H9 (cell line): ENCODE data around the gene BACH2. TPM values are rescaled to one million over a fixed set of nuclear protein-coding genes. Genes with fewer than 3 reads are reported as not detected.

Source experiments
- DNase-seq: peaks from one replicate; pipeline ENCODE4 v3.0.0-alpha.2; 2017
- H2AFZ ChIP-seq: one replicate; pipeline ENCODE4 v1.6.1; 2013; ENCODE audit warnings: mild to moderate bottlenecking, low read length, control low read depth, moderate library complexity
- H2AK5ac ChIP-seq: 2 replicates; pipeline ENCODE4 v1.6.1; 2013; ENCODE audit warnings: low read length, control low read depth, mixed read lengths; ENCODE audit not compliant: insufficient read length
- H2BK120ac ChIP-seq: one replicate; pipeline ENCODE4 v1.6.1; 2013; ENCODE audit warnings: low read depth, mild to moderate bottlenecking, low read length, control low read depth, inconsistent platforms; ENCODE audit not compliant: poor library complexity, severe bottlenecking
- H2BK12ac ChIP-seq: 2 replicates; pipeline ENCODE4 v1.6.1; 2013; ENCODE audit warnings: low read length, control low read depth, mixed read lengths, low read depth; ENCODE audit not compliant: insufficient read length
- H2BK15ac ChIP-seq: 2 replicates; pipeline ENCODE4 v1.6.1; 2013; ENCODE audit warnings: low read depth, low read length, control low read depth
- H2BK20ac ChIP-seq: one replicate; pipeline ENCODE4 v1.6.1; 2013; ENCODE audit warnings: low read depth, mild to moderate bottlenecking, low read length, control low read depth, inconsistent platforms; ENCODE audit not compliant: poor library complexity, severe bottlenecking
- H2BK5ac ChIP-seq: 2 replicates; pipeline ENCODE4 v1.6.1; 2013; ENCODE audit warnings: low read length, control low read depth, mixed read lengths; ENCODE audit not compliant: insufficient read length
- H3K14ac ChIP-seq: 2 replicates; pipeline ENCODE4 v1.6.1; 2013; ENCODE audit warnings: low read length, control low read depth; ENCODE audit not compliant: insufficient read depth
- H3K18ac ChIP-seq: 2 replicates; pipeline ENCODE4 v1.6.1; 2013; ENCODE audit warnings: low read depth, mild to moderate bottlenecking, mixed read lengths, low read length, control low read depth; ENCODE audit not compliant: insufficient read length
- H3K23ac ChIP-seq: 2 replicates; pipeline ENCODE4 v1.6.1; 2013; ENCODE audit warnings: low read length, control low read depth, mixed read lengths, low read depth; ENCODE audit not compliant: insufficient read length
- H3K23me2 ChIP-seq: 2 replicates; pipeline ENCODE4 v1.6.1; 2013; ENCODE audit warnings: low read depth, mild to moderate bottlenecking, mixed read lengths, low read length, control low read depth; ENCODE audit not compliant: insufficient read length, poor library complexity, severe bottlenecking
- H3K27ac ChIP-seq: 2 replicates; pipeline ENCODE4 v1.5.1; 2013; ENCODE audit warnings: low read length, control low read depth, mixed read lengths, low read depth; ENCODE audit not compliant: insufficient read length
- H3K27me3 ChIP-seq: 2 replicates; pipeline ENCODE4 v1.6.1; 2013; ENCODE audit warnings: low read length, control low read depth, inconsistent platforms; ENCODE audit not compliant: insufficient read depth
- H3K4ac ChIP-seq: 2 replicates; pipeline ENCODE4 v1.6.1; 2013; ENCODE audit warnings: low read depth, mild to moderate bottlenecking, control low read depth, inconsistent platforms, low read length, moderate library complexity
- H3K4me1 ChIP-seq: 2 replicates; pipeline ENCODE4 v1.6.1; 2013; ENCODE audit warnings: low read length, control low read depth, inconsistent platforms; ENCODE audit not compliant: insufficient read depth
- H3K4me2 ChIP-seq: 2 replicates; pipeline ENCODE4 v1.6.1; 2013; ENCODE audit warnings: low read length, control low read depth, mixed read lengths; ENCODE audit not compliant: insufficient read length, insufficient read depth
- H3K56ac ChIP-seq: 2 replicates; pipeline ENCODE4 v1.6.1; 2013; ENCODE audit warnings: low read depth, mild to moderate bottlenecking, mixed read lengths, low read length, control low read depth; ENCODE audit not compliant: insufficient read length
- H3K79me1 ChIP-seq: 2 replicates; pipeline ENCODE4 v1.6.1; 2013; ENCODE audit warnings: low read depth, mild to moderate bottlenecking, moderate library complexity, low read length, control low read depth, inconsistent platforms; ENCODE audit not compliant: insufficient read depth, poor library complexity, severe bottlenecking
- H3K79me2 ChIP-seq: 2 replicates; pipeline ENCODE4 v1.6.1; 2013; ENCODE audit warnings: low read length, control low read depth, inconsistent platforms; ENCODE audit not compliant: insufficient read depth
- H3K9ac ChIP-seq: 2 replicates; pipeline ENCODE4 v1.6.1; 2013; ENCODE audit warnings: low read length, control low read depth, mixed read lengths; ENCODE audit not compliant: insufficient read length; ENCODE audit errors: extremely low read depth
- H3K9me3 ChIP-seq: one replicate; pipeline ENCODE4 v1.6.1; 2013; ENCODE audit warnings: low read depth, low read length, inconsistent platforms; ENCODE audit not compliant: control insufficient read depth
- H3T11ph ChIP-seq: one replicate; pipeline ENCODE4 v1.6.1; 2013; ENCODE audit warnings: mild to moderate bottlenecking, low read length, control low read depth, inconsistent platforms
- H4K20me1 ChIP-seq: one replicate; pipeline ENCODE4 v1.6.1; 2013; ENCODE audit not compliant: control insufficient read depth, insufficient read length, insufficient read depth
- H4K5ac ChIP-seq: 2 replicates; pipeline ENCODE4 v1.6.1; 2013; ENCODE audit warnings: low read depth, mild to moderate bottlenecking, mixed read lengths, low read length, control low read depth; ENCODE audit not compliant: insufficient read length
- H4K8ac ChIP-seq: replicated peaks from 2 replicates; pipeline ENCODE4 v1.6.1; 2013; ENCODE audit warnings: low read length, control low read depth, mixed read lengths, low read depth; ENCODE audit not compliant: insufficient read length
- H4K91ac ChIP-seq: 2 replicates; pipeline ENCODE4 v1.6.1; 2013; ENCODE audit warnings: low read depth, mild to moderate bottlenecking, moderate library complexity, mixed read lengths, low read length, control low read depth; ENCODE audit not compliant: insufficient read length
- H3K27ac Mint-ChIP-seq, 3 experiments: 2 replicates in 2 of 3; 3 replicates in 1 of 3; pipeline ENCODE4 v1.8.0; 2020 to 2021; ENCODE audit warnings: mixed read lengths in 3 of 3, mild to moderate bottlenecking in 1 of 3, moderate library complexity in 1 of 3
- H3K27me3 Mint-ChIP-seq: 2 replicates; pipeline ENCODE4 v1.8.0; 2021; ENCODE audit warnings: low read depth, mild to moderate bottlenecking, moderate library complexity, mixed read lengths
- H3K36me3 Mint-ChIP-seq, 3 experiments: 2 replicates in 2 of 3; 3 replicates in 1 of 3; pipeline ENCODE4 v1.8.0; 2020 to 2021; ENCODE audit warnings: low read depth in 3 of 3, mixed read lengths in 3 of 3; ENCODE audit not compliant: insufficient read depth in 1 of 3
- H3K4me1 Mint-ChIP-seq, 2 experiments: 2 replicates each; pipeline ENCODE4 v1.8.0; 2020; ENCODE audit warnings: mixed read lengths in 2 of 2
- H3K4me3 Mint-ChIP-seq, 2 experiments: 2 replicates in 1 of 2; 3 replicates in 1 of 2; pipeline ENCODE4 v1.8.0; 2020 to 2021; ENCODE audit warnings: mild to moderate bottlenecking in 2 of 2, mixed read lengths in 2 of 2, moderate library complexity in 1 of 2
- H3K9me3 Mint-ChIP-seq, 2 experiments: 2 replicates in 1 of 2; 3 replicates in 1 of 2; pipeline ENCODE4 v1.8.0; 2020; ENCODE audit warnings: mild to moderate bottlenecking in 2 of 2, mixed read lengths in 2 of 2, moderate library complexity in 1 of 2
- CTCF ChIP-seq: fragments of 200-600 bp; sonication (generic); conservative IDR thresholded peaks from 3 replicates; pipeline ENCODE4 v1.8.0; 2021; ENCODE audit warnings: antibody characterized with exemption, mild to moderate bottlenecking
- WGBS: extraction: QIAGEN DNeasy Blood & Tissue Kit; methylation state at CpG from one replicate; pipeline ENCODE4 v1.1.7; 2013; ENCODE audit warnings: missing lambda C conversion rate, low lambda C conversion rate, mixed read lengths; ENCODE audit not compliant: insufficient read length; ENCODE audit errors: extremely low coverage; 5-methylcytosine and 5-hydroxymethylcytosine counted together
- total RNA-seq: library from RNA; stranded (reverse); gene quantifications from 2 replicates; pipeline ENCODE4 v1.2.1, GENCODE V29; 2021

BACH2 gene
- total RNA-seq, 1 experiment from 2014 or later = 2.0 TPM

GRCh38 chr6:89917216-89917615, 379.4 kb downstream of the BACH2 start:
- Mint-ChIP-seq H3K9me3 (peaks cover 3 to 4% of the 10 kb centered on the region in 2 experiments; a peak in 4 of 5 replicates), H3K27me3 (no peaks in the 10 kb centered on the region), H3K36me3 (peaks cover 0 to 7% (median 0%) of the 10 kb centered on the region in 3 experiments; a peak in 1 of 7 replicates), H3K4me1 (peaks cover 5 to 7% of the 10 kb centered on the region in 2 experiments), H3K27ac (no peak overlapping the region), H3K4me3 (no peak overlapping the region)
- Histone ChIP-seq H2BK20ac (no peak overlapping the region), H4K91ac (no peak overlapping the region), H2BK120ac (no peak overlapping the region), H2AK5ac (no peak overlapping the region), H3K14ac (no peak overlapping the region), H3K4me2 (no peak overlapping the region), H2BK5ac (no peak overlapping the region), H2AFZ (no peak overlapping the region), H3K27ac (no peak overlapping the region), H3K9me3 (no peaks in the 10 kb centered on the region), H3K79me1 (no peaks in the 10 kb centered on the region), H3K9ac (no peak overlapping the region), H2BK12ac (no peak overlapping the region), H3T11ph (no peak overlapping the region), H3K27me3 (no peaks in the 10 kb centered on the region), H4K5ac (no peak overlapping the region), H3K79me2 (no peaks in the 10 kb centered on the region), H3K23ac (no peak overlapping the region), H3K4ac (no peak overlapping the region), H3K4me1 (no peaks in the 10 kb centered on the region), H2BK15ac (no peak overlapping the region), H4K8ac (no peak overlapping the region), H3K56ac (no peak overlapping the region), H3K23me2 (no peaks in the 10 kb centered on the region), H4K20me1 (no peaks in the 10 kb centered on the region), H3K18ac (no peak overlapping the region)
- TF ChIP-seq CTCF = no peak
- WGBS = no CpG with 5 or more reads among the region's 4 CpGs
- no peak for DNase-seq
